Ovary (tissue), 3 donors: Measurements from ENCODE around the gene DENND1A.

Experiments
- CTCF ChIP-seq, 3 donors: fragments of 450-650 bp in 2 of 3; fragments of 200-600 bp in 1 of 3; IDR thresholded peaks; one replicate each; pipeline versions ENCODE4 v1.5.1 to v1.8.0; 2016 to 2022; ENCODE audit warnings: antibody characterized with exemption in 3 of 3, mild to moderate bottlenecking in 1 of 3
- POLR2A ChIP-seq: fragments of 450-650 bp; IDR thresholded peaks from one replicate; pipeline ENCODE4 v1.6.1; 2017; ENCODE audit warnings: antibody characterized with exemption, mild to moderate bottlenecking, moderate library complexity
- donor health status: DM: no; HTN: no; CAD: no.

GRCh38 chr9:123978981-123979380 lies 49.1 kb upstream of the DENND1A start:
- TF ChIP-seq CTCF (IDR thresholded peaks at IDR 0.05): no peak
- no peak for TF ChIP-seq POLR2A
